Measurements from ENCODE around the gene IL1RL1. TPM values are rescaled to one million over a fixed set of nuclear protein-coding genes. Genes with fewer than 3 reads are reported as not detected.

Gene IL1RL1
- total RNA-seq, 2 experiments from 2014 or later, result 0.09 to 0.20 TPM

GRCh38 chr2:102350137-102350793 is 38.9 kb downstream of the IL1RL1 start:
- POLR2A ChIA-PET, result no interaction called here
- no peak for ATAC-seq
- no peak overlapping the region for H3K4me3 Mint-ChIP-seq

GRCh38 chr2:102355526-102356380 is 44.4 kb downstream of the IL1RL1 start, which contains the start of gene IL18R1:
Gene IL18R1, plus strand, starts transcription at chr2:102355796. Its CDS starts 6,865 bp downstream, at chr2:102362661.
- peak; percentile 84 for TF ChIP-seq CTCF (IDR thresholded peaks at IDR 0.05)
- H3K9me3 Mint-ChIP-seq, result no peaks in the 10 kb centered on the region
- ChIA-PET CTCF (interaction anchor here (0.5 to 3.6 kb wide), 24 partner anchors 12 to 1356 kb away, joined by 3 to 27 read pairs (median 4); no protein-coding TSS in a partner anchor), POLR2A (interaction anchor here (1.1 to 1.5 kb wide), 6 partner anchors 9 to 97 kb away, joined by 3 to 5 read pairs (median 4); no protein-coding TSS in a partner anchor)
- intact Hi-C loops (cut with micrococcal nuclease), result loop anchor here (2.0 to 5.0 kb wide), 3 partner anchors 87 to 333 kb away; no protein-coding TSS in a partner anchor
- DNase-seq (peak; percentile 81), ATAC-seq (peak; percentile 82)
- H3K4me1 Mint-ChIP-seq (ENCODE audit: low read depth), result peaks cover 36% of the 10 kb centered on the region
- peak within 1 kb of the TSS; percentile 98 for H3K27ac Mint-ChIP-seq
- H3K4me3 Mint-ChIP-seq, result peak within 1 kb of the TSS; percentile 96
- H3K36me3 Mint-ChIP-seq (ENCODE audit: low read depth), result peaks cover 6% of the 10 kb centered on the region
- H3K27me3 Mint-ChIP-seq, result no peaks in the 10 kb centered on the region

More at GRCh38 chr2:102350137-102350793, 38.9 kb downstream of the IL1RL1 start:
- Mint-ChIP-seq H3K36me3 (ENCODE audit: low read depth) (no peaks in the 10 kb centered on the region), H3K27ac (no peak overlapping the region), H3K9me3 (no peaks in the 10 kb centered on the region), H3K4me1 (ENCODE audit: low read depth) (peaks cover 4% of the 10 kb centered on the region), H3K27me3 (no peaks in the 10 kb centered on the region)
- CTCF ChIA-PET, result interaction anchor here (1.0 to 2.4 kb wide), 6 partner anchors 74 to 266 kb away, joined by 3 to 11 read pairs (median 6); no protein-coding TSS in a partner anchor
- no peak for DNase-seq
- intact Hi-C loops (cut with micrococcal nuclease), result no loop called here
- no peak for TF ChIP-seq CTCF (IDR thresholded peaks at IDR 0.05)

- no peaks in the 10 kb centered on the region for H3K27me3 Mint-ChIP-seq
- POLR2A ChIA-PET, result interaction anchor here (1.1 to 1.5 kb wide), 6 partner anchors 8 to 98 kb away, joined by 3 to 5 read pairs (median 4); no protein-coding TSS in a partner anchor
- H3K4me3 Mint-ChIP-seq, result peak overlapping the region; percentile 96
- peaks cover 8% of the 10 kb centered on the region for H3K36me3 Mint-ChIP-seq (ENCODE audit: low read depth)
- intact Hi-C loops (cut with micrococcal nuclease), result loop anchor here (2.0 to 5.0 kb wide), 2 partner anchors 86 to 334 kb away; no protein-coding TSS in a partner anchor
- no peak for ATAC-seq
- no peak for DNase-seq
- peak overlapping the region; percentile 98 for H3K27ac Mint-ChIP-seq
- H3K4me1 Mint-ChIP-seq (ENCODE audit: low read depth), result peaks cover 41% of the 10 kb centered on the region
- CTCF ChIA-PET, result interaction anchor here (0.5 to 3.6 kb wide), 25 partner anchors 11 to 1357 kb away, joined by 3 to 27 read pairs (median 4); no protein-coding TSS in a partner anchor
- no peak for TF ChIP-seq CTCF (IDR thresholded peaks at IDR 0.05)
- H3K9me3 Mint-ChIP-seq, result no peaks in the 10 kb centered on the region
These were observed 45.0 kb downstream of the IL1RL1 start for GRCh38 chr2:102356381-102356712.

GRCh38 chr2:102356741-102357140 is 45.4 kb downstream of the IL1RL1 start:
- DNase-seq (no peak), ATAC-seq (no peak)
- H3K36me3 Mint-ChIP-seq (ENCODE audit: low read depth), result peaks cover 12% of the 10 kb centered on the region
- POLR2A ChIA-PET, result interaction anchor here (1.1 to 1.5 kb wide), 5 partner anchors 12 to 98 kb away, joined by 3 to 5 read pairs (median 3); no protein-coding TSS in a partner anchor
- H3K27ac Mint-ChIP-seq, result peak overlapping the region; percentile 98
- CTCF ChIA-PET, result interaction anchor here (0.8 to 3.6 kb wide), 19 partner anchors 11 to 337 kb away, joined by 3 to 27 read pairs (median 4); no protein-coding TSS in a partner anchor
- H3K4me1 Mint-ChIP-seq (ENCODE audit: low read depth), result peaks cover 45% of the 10 kb centered on the region
- peak overlapping the region; percentile 96 for H3K4me3 Mint-ChIP-seq
- H3K9me3 Mint-ChIP-seq, result no peaks in the 10 kb centered on the region
- H3K27me3 Mint-ChIP-seq, result no peaks in the 10 kb centered on the region
- intact Hi-C loops (cut with micrococcal nuclease), result loop anchor here (2.0 to 5.0 kb wide), 2 partner anchors 86 to 334 kb away; no protein-coding TSS in a partner anchor
- no peak for TF ChIP-seq CTCF (IDR thresholded peaks at IDR 0.05)
